ENCODE results near the gene GRK6.

The GRK6 gene

GRCh38 chr5:177425801-177426565 is 493 bp upstream of the GRK6 start:
- Histone ChIP-seq H2BK15ac (replicated peaks; ENCODE audit: low read depth) (no peak overlapping the region), H3K23ac (ENCODE audit: low read length) (no peak overlapping the region), H3K36me3 (ENCODE audit: control insufficient read depth, insufficient read depth, low read length) (no peaks in the 10 kb centered on the region), H3K4ac (ENCODE audit: low read depth, low read length) (no peak overlapping the region), H3K79me1 (ENCODE audit: low read length) (peaks cover 11% of the 10 kb centered on the region), H3K4me1 (ENCODE audit: control insufficient read depth, low read depth, low read length) (peaks cover 6% of the 10 kb centered on the region), H2BK120ac (ENCODE audit: low read depth, low read length) (no peak overlapping the region), H3K4me3 (ENCODE audit: low read length) (peak overlapping the region; percentile 55), H3K9ac (ENCODE audit: low read length) (peak overlapping the region; percentile 70), H3K18ac (ENCODE audit: low read length) (peak overlapping the region; percentile 11), H4K5ac (ENCODE audit: low read length) (no peak overlapping the region), H2BK5ac (ENCODE audit: low read length) (no peak overlapping the region), H3K27me3 (ENCODE audit: insufficient read depth, low read length, poor library complexity) (no peaks in the 10 kb centered on the region), H3K56ac (ENCODE audit: low read length) (peak overlapping the region; percentile 83), H3K27ac (ENCODE audit: low read depth, low read length) (peak overlapping the region; percentile 69), H3K79me2 (ENCODE audit: control insufficient read depth, insufficient read depth, low read length) (peaks cover 5% of the 10 kb centered on the region), H4K8ac (ENCODE audit: low read depth, low read length) (no peak overlapping the region), H3K4me2 (ENCODE audit: low read length) (peak overlapping the region; percentile 83), H2AK5ac (ENCODE audit: low read length) (no peak overlapping the region)
- no CpG with 5 or more reads among the region's 52 CpGs for WGBS (ENCODE audit: extremely low coverage, insufficient coverage, low lambda C conversion rate)
- peak; percentile 100 for DNase-seq

- DNase-seq: no peak
- Histone ChIP-seq H2BK15ac (replicated peaks; ENCODE audit: low read depth) (no peak overlapping the region), H3K4me3 (ENCODE audit: low read length) (peak overlapping the region; percentile 82), H3K56ac (ENCODE audit: low read length) (peak overlapping the region; percentile 94), H2BK5ac (ENCODE audit: low read length) (no peak overlapping the region), H3K4me1 (ENCODE audit: control insufficient read depth, low read depth, low read length) (peaks cover 6% of the 10 kb centered on the region), H2AK5ac (ENCODE audit: low read length) (no peak overlapping the region), H3K36me3 (ENCODE audit: control insufficient read depth, insufficient read depth, low read length) (no peaks in the 10 kb centered on the region), H3K27ac (ENCODE audit: low read depth, low read length) (no peak overlapping the region), H3K18ac (ENCODE audit: low read length) (no peak overlapping the region), H3K27me3 (ENCODE audit: insufficient read depth, low read length, poor library complexity) (no peaks in the 10 kb centered on the region), H2BK120ac (ENCODE audit: low read depth, low read length) (no peak overlapping the region), H3K4me2 (ENCODE audit: low read length) (peak overlapping the region; percentile 89), H3K4ac (ENCODE audit: low read depth, low read length) (no peak overlapping the region), H3K79me2 (ENCODE audit: control insufficient read depth, insufficient read depth, low read length) (peaks cover 5% of the 10 kb centered on the region), H3K9ac (ENCODE audit: low read length) (peak overlapping the region; percentile 94), H4K5ac (ENCODE audit: low read length) (no peak overlapping the region), H4K8ac (ENCODE audit: low read depth, low read length) (no peak overlapping the region), H3K23ac (ENCODE audit: low read length) (no peak overlapping the region), H3K79me1 (ENCODE audit: low read length) (peaks cover 11% of the 10 kb centered on the region)
- WGBS (ENCODE audit: extremely low coverage, insufficient coverage, low lambda C conversion rate): no CpG with 5 or more reads among the region's 11 CpGs
Observed at GRCh38 chr5:177427211-177427822, 841 bp downstream of the GRK6 start.

- Histone ChIP-seq H3K56ac (ENCODE audit: low read length) (peak overlapping the region; percentile 94), H3K4ac (ENCODE audit: low read depth, low read length) (no peak overlapping the region), H3K23ac (ENCODE audit: low read length) (no peak overlapping the region), H3K79me1 (ENCODE audit: low read length) (peaks cover 11% of the 10 kb centered on the region), H3K4me3 (ENCODE audit: low read length) (no peak overlapping the region), H3K79me2 (ENCODE audit: control insufficient read depth, insufficient read depth, low read length) (peaks cover 5% of the 10 kb centered on the region), H2BK120ac (ENCODE audit: low read depth, low read length) (no peak overlapping the region), H3K27ac (ENCODE audit: low read depth, low read length) (no peak overlapping the region), H4K5ac (ENCODE audit: low read length) (no peak overlapping the region), H3K36me3 (ENCODE audit: control insufficient read depth, insufficient read depth, low read length) (no peaks in the 10 kb centered on the region), H3K9ac (ENCODE audit: low read length) (peak overlapping the region; percentile 94), H3K18ac (ENCODE audit: low read length) (no peak overlapping the region), H3K4me2 (ENCODE audit: low read length) (no peak overlapping the region), H2AK5ac (ENCODE audit: low read length) (no peak overlapping the region), H2BK15ac (replicated peaks; ENCODE audit: low read depth) (no peak overlapping the region), H3K4me1 (ENCODE audit: control insufficient read depth, low read depth, low read length) (peaks cover 6% of the 10 kb centered on the region), H2BK5ac (ENCODE audit: low read length) (no peak overlapping the region), H3K27me3 (ENCODE audit: insufficient read depth, low read length, poor library complexity) (no peaks in the 10 kb centered on the region), H4K8ac (ENCODE audit: low read depth, low read length) (no peak overlapping the region)
- no CpG with 5 or more reads among the region's 11 CpGs for WGBS (ENCODE audit: extremely low coverage, insufficient coverage, low lambda C conversion rate)
- DNase-seq: no peak
Observed at GRCh38 chr5:177427919-177428573, 1.6 kb downstream of the GRK6 start.

- WGBS (ENCODE audit: extremely low coverage, insufficient coverage, low lambda C conversion rate): no CpG with 5 or more reads among the region's 10 CpGs
- H3K9ac ChIP-seq (ENCODE audit: low read length): no peak overlapping the region
Observed at GRCh38 chr5:177428574-177429217, 2.2 kb downstream of the GRK6 start.

GRCh38 chr5:177429248-177430040 is 3.0 kb downstream of the GRK6 start:
- Histone ChIP-seq H2BK15ac (replicated peaks; ENCODE audit: low read depth) (no peak overlapping the region), H3K56ac (ENCODE audit: low read length) (peak overlapping the region; percentile 5), H3K4me1 (ENCODE audit: control insufficient read depth, low read depth, low read length) (peaks cover 6% of the 10 kb centered on the region), H3K79me2 (ENCODE audit: control insufficient read depth, insufficient read depth, low read length) (peaks cover 5% of the 10 kb centered on the region), H3K36me3 (ENCODE audit: control insufficient read depth, insufficient read depth, low read length) (no peaks in the 10 kb centered on the region), H3K4me2 (ENCODE audit: low read length) (no peak overlapping the region), H3K4me3 (ENCODE audit: low read length) (no peak overlapping the region), H3K9ac (ENCODE audit: low read length) (no peak overlapping the region), H4K8ac (ENCODE audit: low read depth, low read length) (no peak overlapping the region), H3K79me1 (ENCODE audit: low read length) (peaks cover 11% of the 10 kb centered on the region), H3K27ac (ENCODE audit: low read depth, low read length) (no peak overlapping the region), H3K4ac (ENCODE audit: low read depth, low read length) (no peak overlapping the region), H3K18ac (ENCODE audit: low read length) (no peak overlapping the region), H4K5ac (ENCODE audit: low read length) (no peak overlapping the region), H2BK5ac (ENCODE audit: low read length) (no peak overlapping the region), H3K23ac (ENCODE audit: low read length) (no peak overlapping the region), H2AK5ac (ENCODE audit: low read length) (no peak overlapping the region), H3K27me3 (ENCODE audit: insufficient read depth, low read length, poor library complexity) (no peaks in the 10 kb centered on the region), H2BK120ac (ENCODE audit: low read depth, low read length) (no peak overlapping the region)
- DNase-seq: no peak
- no CpG with 5 or more reads among the region's 6 CpGs for WGBS (ENCODE audit: extremely low coverage, insufficient coverage, low lambda C conversion rate)

More at GRCh38 chr5:177428574-177429217, 2.2 kb downstream of the GRK6 start:
- Histone ChIP-seq H3K36me3 (ENCODE audit: control insufficient read depth, insufficient read depth, low read length) (no peaks in the 10 kb centered on the region), H2BK5ac (ENCODE audit: low read length) (no peak overlapping the region), H3K79me1 (ENCODE audit: low read length) (peaks cover 11% of the 10 kb centered on the region), H3K4me3 (ENCODE audit: low read length) (no peak overlapping the region), H4K8ac (ENCODE audit: low read depth, low read length) (no peak overlapping the region), H3K27ac (ENCODE audit: low read depth, low read length) (no peak overlapping the region), H3K56ac (ENCODE audit: low read length) (peak overlapping the region; percentile 5), H3K18ac (ENCODE audit: low read length) (no peak overlapping the region), H2AK5ac (ENCODE audit: low read length) (no peak overlapping the region), H3K27me3 (ENCODE audit: insufficient read depth, low read length, poor library complexity) (no peaks in the 10 kb centered on the region), H2BK15ac (replicated peaks; ENCODE audit: low read depth) (no peak overlapping the region), H3K4me1 (ENCODE audit: control insufficient read depth, low read depth, low read length) (peaks cover 6% of the 10 kb centered on the region), H3K79me2 (ENCODE audit: control insufficient read depth, insufficient read depth, low read length) (peaks cover 5% of the 10 kb centered on the region), H3K23ac (ENCODE audit: low read length) (no peak overlapping the region), H3K4me2 (ENCODE audit: low read length) (no peak overlapping the region), H3K4ac (ENCODE audit: low read depth, low read length) (no peak overlapping the region), H4K5ac (ENCODE audit: low read length) (no peak overlapping the region), H2BK120ac (ENCODE audit: low read depth, low read length) (no peak overlapping the region)
- no peak for DNase-seq
